D721Med (cell line): Measurements from ENCODE around the gene MPP7.
"Not testable (repeated sequence)": the region's sequence is repeated elsewhere in the genome, so short reads cannot be mapped to it uniquely, and the experiment has no call there.

Experiments
- DNase-seq: peaks from one replicate; pipeline ENCODE4 v3.0.0; 2011; ENCODE audit warnings: low spot score; ENCODE audit not compliant: insufficient read length
- FAIRE-seq: peaks from 2 replicates; lab custom pipeline; 2011; peaks lifted over from hg19 to GRCh38; lab: Jason Lieb, UNC
- CTCF ChIP-seq: IDR thresholded peaks from 2 replicates; pipeline ENCODE4 v1.5.1; 2012; ENCODE audit warnings: mild to moderate bottlenecking, control low read depth; ENCODE audit not compliant: insufficient read depth; ENCODE audit errors: missing control alignments

The MPP7 gene

GRCh38 chr10:28331066-28331465, 28.2 kb upstream of the MPP7 start:
- TF ChIP-seq CTCF, result no peak
- DNase-seq (no peak), FAIRE-seq (no peak)

DNA sequence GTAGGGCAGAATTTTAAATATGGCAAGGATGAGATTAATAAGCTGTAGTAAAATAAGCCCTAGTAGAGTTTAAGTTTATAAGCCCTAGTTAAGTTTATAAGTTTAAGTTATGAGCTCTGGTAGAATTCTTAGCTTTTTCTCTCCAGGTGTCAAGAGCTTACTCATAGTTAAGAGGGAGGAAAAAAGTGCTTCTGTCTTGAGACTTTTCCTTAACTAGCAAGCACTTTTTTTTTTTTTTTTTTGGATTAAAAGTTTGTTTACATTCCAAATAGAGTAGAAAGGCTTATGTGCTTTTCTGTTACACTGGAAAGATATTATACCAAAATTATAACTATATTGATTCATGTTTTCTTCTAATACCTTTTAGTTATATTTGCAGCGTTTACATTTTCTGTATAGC, 25.5 kb upstream of the MPP7 start:
- DNase-seq, result no peak
- no peak for TF ChIP-seq CTCF
- no peak for FAIRE-seq

DNA sequence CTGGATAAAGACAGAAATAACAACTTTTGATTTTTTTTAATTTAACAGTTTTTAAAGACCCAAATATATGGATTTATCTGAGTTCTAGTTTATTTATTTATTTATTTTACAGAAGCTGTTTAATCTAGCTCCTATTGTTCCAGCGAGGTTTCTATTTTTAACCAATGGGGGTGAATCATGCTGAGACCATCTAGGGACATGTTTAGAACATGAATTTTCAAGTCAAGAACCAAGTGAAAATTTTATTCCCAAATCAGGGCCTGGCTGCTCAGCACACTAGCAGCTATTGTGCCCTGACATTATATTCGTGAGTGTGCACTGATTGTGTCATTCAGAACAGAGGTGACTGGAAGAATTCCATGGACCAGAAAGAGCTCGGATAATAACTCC, 24.6 kb upstream of the MPP7 start:
- TF ChIP-seq CTCF, result no peak
- FAIRE-seq (no peak), DNase-seq (no peak)

DNA sequence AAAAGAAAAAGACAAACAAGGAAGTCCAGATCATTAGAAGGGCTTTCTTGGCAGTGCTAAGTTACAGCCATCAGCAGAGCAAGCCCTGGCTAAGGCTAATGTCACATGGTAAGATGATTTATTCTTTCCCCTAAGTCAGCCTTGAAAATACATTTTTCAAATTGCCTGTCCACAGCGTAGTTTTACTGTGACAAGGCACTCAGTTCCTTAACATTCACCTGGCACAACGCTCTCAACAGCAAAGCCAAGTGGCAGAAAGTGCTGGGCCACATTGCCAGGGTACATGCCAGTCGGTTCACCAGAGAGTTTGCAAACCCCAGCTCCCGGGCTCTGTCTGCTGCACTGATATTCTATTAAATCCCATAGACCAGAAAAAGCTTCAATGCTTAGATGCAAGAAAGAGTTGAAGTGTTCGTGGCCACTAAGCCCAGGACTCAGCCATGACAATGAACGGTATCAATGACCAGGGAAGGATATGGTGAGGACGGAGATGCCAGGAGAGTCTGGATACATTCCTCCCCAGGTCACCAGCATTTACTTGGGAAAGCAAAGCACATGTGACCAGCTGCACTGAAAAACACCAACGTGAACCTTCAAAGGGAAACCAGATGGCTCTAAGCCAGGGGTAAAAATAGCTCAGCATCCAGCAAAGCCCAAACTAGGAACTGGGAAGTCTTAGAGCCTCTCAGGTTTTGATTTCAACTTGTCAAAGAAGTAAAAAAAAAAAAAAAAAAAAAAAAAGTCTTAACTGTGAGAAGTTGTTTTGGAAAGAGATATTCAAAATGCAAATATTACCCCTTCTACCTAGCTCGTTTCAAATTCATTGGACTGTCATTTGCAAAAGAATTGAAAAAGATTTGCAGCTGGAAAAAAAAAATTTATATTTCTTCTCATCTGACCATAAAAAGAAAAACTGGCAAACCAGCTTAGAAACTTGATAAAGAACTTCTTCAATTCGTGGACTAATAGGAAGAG, 23.9 kb upstream of the MPP7 start:
- DNase-seq (no peak), FAIRE-seq (no peak)
- no peak for TF ChIP-seq CTCF

DNA sequence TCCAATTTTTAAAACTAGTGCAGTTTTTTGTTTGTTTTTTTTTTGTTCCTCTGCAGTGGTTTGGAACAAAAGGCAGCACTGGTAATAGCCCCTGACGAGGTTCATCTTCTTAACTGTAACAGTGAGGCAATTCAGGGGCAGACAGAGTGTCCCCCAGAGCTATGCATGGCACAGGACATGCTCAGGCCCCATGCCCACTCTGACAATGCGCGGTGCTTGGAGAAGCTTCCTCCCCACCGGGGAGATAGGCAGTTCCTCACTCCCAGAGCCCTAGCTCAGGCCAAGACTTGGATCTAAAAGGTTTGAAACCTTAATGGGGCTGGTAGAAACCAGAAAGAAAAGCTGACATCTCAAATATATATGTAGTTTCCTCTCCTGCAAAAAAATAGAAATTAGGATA, 17.9 kb upstream of the MPP7 start:
- FAIRE-seq (no peak), DNase-seq (no peak)
- TF ChIP-seq CTCF, result no peak

DNA sequence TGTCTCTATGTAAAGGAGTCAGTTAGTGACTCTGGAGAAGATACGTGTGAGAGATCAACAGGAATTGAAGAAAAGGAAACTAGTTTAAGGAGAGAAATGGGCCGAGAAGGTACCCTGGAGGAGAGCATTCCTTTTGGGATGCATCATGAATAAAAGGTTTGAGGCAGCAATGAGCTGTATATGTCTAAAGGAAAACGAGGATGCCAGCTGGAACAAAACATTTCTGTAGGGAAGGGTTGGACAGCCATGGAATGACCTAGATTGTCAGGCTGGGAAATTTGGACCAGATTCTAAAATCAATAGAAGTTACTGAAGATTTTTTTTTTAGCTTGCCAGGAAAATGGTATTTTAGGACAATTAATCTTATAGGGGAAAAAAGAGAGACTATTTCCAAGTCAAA, 17.2 kb upstream of the MPP7 start:
- TF ChIP-seq CTCF, result no peak
- FAIRE-seq, result no peak

DNA sequence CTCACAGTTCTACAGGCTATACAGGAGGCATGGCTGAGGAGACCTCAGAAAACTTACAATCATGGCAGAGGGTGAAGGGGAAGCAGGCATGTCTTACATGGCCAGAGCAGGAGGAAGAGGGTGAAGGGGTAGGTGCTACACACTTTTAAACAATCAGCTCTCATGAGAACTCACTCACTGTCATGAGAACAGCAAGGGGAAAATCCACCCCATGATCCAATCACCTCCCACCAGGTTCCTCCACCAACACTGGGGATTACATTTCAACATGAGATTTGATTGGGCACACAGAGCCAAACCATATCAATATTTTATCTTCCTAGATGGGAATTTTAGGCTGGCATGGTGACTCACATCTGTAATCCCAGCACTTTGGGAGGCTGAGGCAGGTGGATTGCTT, 16.2 kb upstream of the MPP7 start:
- FAIRE-seq, DNase-seq: not testable (repeated sequence)

More for the DNA sequence above, 17.2 kb upstream of the MPP7 start:
- DNase-seq, result no peak
